HepG2 (cell line): ENCODE measurements around the gene LRIT1.

ENCODE experiments used
- FOXJ3 ChIP-seq: sonication (generic); formaldehyde crosslinking; IDR thresholded peaks from 2 replicates; pipeline ENCODE4 v1.4.0; 2020; ENCODE audit warnings: missing genetic modification reagents, mild to moderate bottlenecking, borderline replicate concordance
- NR2F6 ChIP-seq, 2 experiments: IDR thresholded peaks; 2 replicates each; pipeline ENCODE4 v1.6.1; 2016; ENCODE audit warnings: antibody characterized with exemption in 1 of 2, mild to moderate bottlenecking in 1 of 2
- POLR2A ChIP-seq, 2 experiments: IDR thresholded peaks; 2 replicates each; pipeline ENCODE4 v1.6.1; 2011; ENCODE audit warnings: low read depth in 2 of 2, low read length in 2 of 2, mild to moderate bottlenecking in 1 of 2, moderate library complexity in 1 of 2; ENCODE audit not compliant: insufficient read depth in 1 of 2
- ZMYM4 ChIP-seq: sonication (generic); formaldehyde crosslinking; IDR thresholded peaks from 2 replicates; pipeline ENCODE4 v1.8.1; 2023; ENCODE audit warnings: mild to moderate bottlenecking, missing genetic modification reagents
- ZNF121 ChIP-seq: sonication (generic); formaldehyde crosslinking; IDR thresholded peaks from 2 replicates; pipeline ENCODE4 v1.5.0; 2020; ENCODE audit warnings: mild to moderate bottlenecking, missing genetic modification reagents
- ZNF282 ChIP-seq: fragments of 450-650 bp; IDR thresholded peaks from 2 replicates; pipeline ENCODE4 v1.6.1; 2018; ENCODE audit not compliant: partially characterized antibody
- ZNF326 ChIP-seq: sonication (generic); formaldehyde crosslinking; IDR thresholded peaks from 2 replicates; pipeline ENCODE4 v1.4.0; 2020; ENCODE audit warnings: missing genetic modification reagents, borderline replicate concordance
- ZNF335 ChIP-seq: sonication (generic); formaldehyde crosslinking; IDR thresholded peaks from 2 replicates; pipeline ENCODE4 v1.4.0; 2020; ENCODE audit warnings: missing genetic modification reagents

DNA sequence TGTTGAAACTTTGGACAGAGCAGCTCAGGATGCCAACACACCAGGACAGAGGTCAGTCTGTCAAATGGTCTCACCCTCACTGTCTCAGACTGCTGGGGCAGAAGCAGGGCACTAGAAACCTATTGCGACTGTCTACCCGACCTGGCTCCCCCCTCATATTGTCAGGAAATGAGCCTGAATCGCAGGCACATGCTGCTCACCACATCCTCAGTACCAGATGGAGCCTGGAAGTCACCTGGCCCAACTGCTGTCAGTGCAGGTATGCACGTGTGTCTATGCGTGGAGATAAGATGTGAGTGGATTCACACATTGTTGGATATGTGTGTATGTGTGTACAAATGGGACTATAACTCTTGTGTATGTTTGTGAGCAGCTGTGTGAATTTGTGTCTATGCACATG lies 50.2 kb downstream of the LRIT1 start:
- TF ChIP-seq POLR2A (IDR thresholded peaks at IDR 0.05; ENCODE audit: insufficient read depth in 1 of 2, low read depth in 2 of 2, low read length in 2 of 2) (no peak), ZMYM4 (no peak), NR2F6 (IDR thresholded peaks at IDR 0.05) (no peak), NR2F6 (CRISPR knock-in tag; IDR thresholded peaks at IDR 0.05) (no peak), ZNF282 (no peak), ZNF335 (CRISPR knock-in tag) (no peak), FOXJ3 (CRISPR knock-in tag) (no peak), ZNF121 (CRISPR knock-in tag) (no peak), ZNF326 (no peak)
